Activated B cell treated with CpG ODN at 0.5 μM for 24 hours (primary cell): Measurements from ENCODE around the gene MPRIP. TPM values are rescaled to one million over a fixed set of nuclear protein-coding genes. Genes with fewer than 3 reads are reported as not detected.
"Not testable (repeated sequence)": the region's sequence is repeated elsewhere in the genome, so short reads cannot be mapped to it uniquely, and the experiment has no call there.

Source experiments
- ATAC-seq: fragments of 200-7000 bp; cut with Tn5 transposase; one replicate; pipeline ENCODE4 v1.10.0; 2021; ENCODE audit warnings: low read depth, mild to moderate bottlenecking, moderate library complexity
- CTCF ChIA-PET: fragments of 350-600 bp; sonication (Branson Sonifier 250); formaldehyde crosslinking; loops from one replicate; lab custom pipeline; 2021; ENCODE audit warnings: antibody characterized with exemption; lab: Charles Lee
- POLR2A ChIA-PET: fragments of 350-600 bp; sonication (Branson Sonifier 250); formaldehyde crosslinking; loops from one replicate; lab custom pipeline; 2021; ENCODE audit warnings: antibody characterized with exemption; lab: Charles Lee
- DNase-seq: peaks from one replicate; pipeline ENCODE4 v3.0.0; 2022
- H3K27ac Mint-ChIP-seq: one replicate; pipeline ENCODE4 v1.8.0; 2020; ENCODE audit warnings: mixed read lengths
- H3K27me3 Mint-ChIP-seq: one replicate; pipeline ENCODE4 v1.8.0; 2021; ENCODE audit warnings: mixed read lengths
- H3K36me3 Mint-ChIP-seq: one replicate; pipeline ENCODE4 v1.8.0; 2021; ENCODE audit warnings: low read depth, mixed read lengths
- H3K4me1 Mint-ChIP-seq: one replicate; pipeline ENCODE4 v1.8.0; 2021; ENCODE audit warnings: mixed read lengths
- H3K4me3 Mint-ChIP-seq: one replicate; pipeline ENCODE4 v1.8.0; 2020; ENCODE audit warnings: mild to moderate bottlenecking, mixed read lengths
- H3K9me3 Mint-ChIP-seq: one replicate; pipeline ENCODE4 v1.8.0; 2020; ENCODE audit warnings: mixed read lengths
- CTCF ChIP-seq: fragments of 200-600 bp; IDR thresholded peaks from one replicate; pipeline ENCODE4 v1.8.0; 2022; ENCODE audit warnings: antibody characterized with exemption, mild to moderate bottlenecking
- intact Hi-C: fragments of 100-400 bp; cut with micrococcal nuclease; formaldehyde crosslinking; loops from one replicate; pipeline ENCODE4 v1.15.1; 2024
- total RNA-seq: library from RNA; stranded (reverse); gene quantifications from 2 replicates; pipeline ENCODE4 v1.2.3, GENCODE V29; 2022

MPRIP gene
- total RNA-seq, 1 donor from 2014 or later, result 231 TPM

GRCh38 chr17:16999931-17000625, 42.2 kb upstream of the MPRIP start:
- no peak for TF ChIP-seq CTCF
- CTCF ChIA-PET, result interaction anchor here (1.0 to 2.1 kb wide), 3 partner anchors 10 to 313 kb away, joined by 4 to 6 read pairs (median 4); no protein-coding TSS in a partner anchor

GRCh38 chr17:17001076-17001777, 41.0 kb upstream of the MPRIP start:
- no peaks in the 10 kb centered on the region for H3K9me3 Mint-ChIP-seq
- no peak for DNase-seq
- H3K4me1 Mint-ChIP-seq, result peaks cover 4% of the 10 kb centered on the region
- intact Hi-C loops, result loop anchor here (5.0 to 10.0 kb wide), 3 partner anchors 111 to 641 kb away; partner anchors contain the start of gene FLCN
- H3K36me3 Mint-ChIP-seq, result no peaks in the 10 kb centered on the region
- ATAC-seq, result peak; percentile 7
- H3K4me3 Mint-ChIP-seq, result no peak overlapping the region
- ChIA-PET CTCF (interaction anchor here (1.6 to 2.1 kb wide), 2 partner anchors 11 to 312 kb away, joined by 4 to 6 read pairs; no protein-coding TSS in a partner anchor), POLR2A (no interaction called here)
- H3K27ac Mint-ChIP-seq, result no peak overlapping the region
- H3K27me3 Mint-ChIP-seq, result no peaks in the 10 kb centered on the region
- peak; percentile 13 for TF ChIP-seq CTCF

More at GRCh38 chr17:16999931-17000625, 42.2 kb upstream of the MPRIP start:
- Mint-ChIP-seq H3K4me1 (peaks cover 4% of the 10 kb centered on the region), H3K27ac (no peak overlapping the region), H3K27me3 (no peaks in the 10 kb centered on the region), H3K9me3 (no peaks in the 10 kb centered on the region), H3K4me3 (no peak overlapping the region), H3K36me3 (no peaks in the 10 kb centered on the region)
- ATAC-seq (no peak), DNase-seq (no peak)
- intact Hi-C loops, result loop anchor here (5.0 to 10.0 kb wide), 3 partner anchors 112 to 642 kb away; partner anchors contain the start of gene FLCN
- POLR2A ChIA-PET, result interaction anchor here (0.7 to 0.9 kb wide), 2 partner anchors 11 to 60 kb away, joined by 3 to 7 read pairs; no protein-coding TSS in a partner anchor

- TF ChIP-seq CTCF, result peak; percentile 92
- ATAC-seq (peak; percentile 97), DNase-seq (peak; percentile 76)
- Mint-ChIP-seq H3K36me3 (no peaks in the 10 kb centered on the region), H3K27ac (no peak overlapping the region), H3K4me3 (no peak overlapping the region), H3K9me3 (no peaks in the 10 kb centered on the region), H3K4me1 (peaks cover 4% of the 10 kb centered on the region), H3K27me3 (no peaks in the 10 kb centered on the region)
- ChIA-PET CTCF (interaction anchor here (0.7 kb wide), 1 partner anchor 75 kb away, joined by 3 read pairs; no protein-coding TSS in a partner anchor), POLR2A (no interaction called here)
- intact Hi-C loops, result loop anchor here (1.0 to 10.0 kb wide), 4 partner anchors 110 to 640 kb away; partner anchors contain the start of genes FLCN and PLD6
These were observed 40.3 kb upstream of the MPRIP start for GRCh38 chr17:17001874-17002520.

GRCh38 chr17:17002731-17003715, 39.2 kb upstream of the MPRIP start:
- H3K4me3 Mint-ChIP-seq, H3K27me3 Mint-ChIP-seq, DNase-seq, POLR2A ChIA-PET, H3K27ac Mint-ChIP-seq, H3K9me3 Mint-ChIP-seq, H3K4me1 Mint-ChIP-seq, H3K36me3 Mint-ChIP-seq, ATAC-seq: not testable (repeated sequence)
- intact Hi-C loops, result loop anchor here (1.0 to 10.0 kb wide), 4 partner anchors 109 to 639 kb away; partner anchors contain the start of genes FLCN and PLD6
- CTCF ChIA-PET, result interaction anchor here (0.7 kb wide), 1 partner anchor 74 kb away, joined by 3 read pairs; no protein-coding TSS in a partner anchor
